K562 (cell line): ENCODE results near the gene DIPK1A. TPM values are rescaled to one million over a fixed set of nuclear protein-coding genes. Genes with fewer than 3 reads are reported as not detected.

Experiments
- ATF1 ChIP-seq, 2 experiments: fragments of 450-650 bp in 1 of 2; IDR thresholded peaks; 2 replicates each; pipeline ENCODE4 v1.6.1; 2016; ENCODE audit warnings: missing compliant biosample characterization in 1 of 2, missing genetic modification characterization in 1 of 2
- CXXC5 ChIP-seq: fragments of 250-450 bp; sonication (Bioruptor Pico); IDR thresholded peaks from 2 replicates; pipeline ENCODE4 v1.8.0; 2022; ENCODE audit warnings: inconsistent platforms, mild to moderate bottlenecking, moderate library complexity
- DDX20 ChIP-seq: fragments of 450-650 bp; IDR thresholded peaks from 2 replicates; pipeline ENCODE4 v1.6.1; 2016; ENCODE audit warnings: missing genetic modification characterization, low read depth, mild to moderate bottlenecking, missing compliant biosample characterization, moderate library complexity
- HMG20A ChIP-seq: fragments of 450-650 bp; formaldehyde crosslinking; conservative IDR thresholded peaks from 2 replicates; pipeline ENCODE4 v1.4.0; 2020; ENCODE audit warnings: mild to moderate bottlenecking, mixed read lengths
- HNRNPK ChIP-seq: fragments of 200-400 bp; formaldehyde crosslinking; IDR thresholded peaks from one replicate; pipeline ENCODE4 v1.6.1; 2018; ENCODE audit warnings: mild to moderate bottlenecking, low read depth, low read length; ENCODE audit not compliant: poor library complexity, severe bottlenecking
- L3MBTL2 ChIP-seq: fragments of 450-650 bp; IDR thresholded peaks from 2 replicates; pipeline ENCODE4 v1.6.1; 2016; ENCODE audit warnings: mild to moderate bottlenecking, moderate library complexity
- RUNX1 ChIP-seq: sonication (generic); IDR thresholded peaks from 2 replicates; pipeline ENCODE4 v1.6.1; 2016; ENCODE audit warnings: antibody characterized with exemption, low read depth
- ZC3H4 ChIP-seq: sonication (generic); formaldehyde crosslinking; IDR thresholded peaks from 2 replicates; pipeline ENCODE4 v1.9.0; 2021; ENCODE audit warnings: missing genetic modification reagents, borderline replicate concordance
- ZNF23 ChIP-seq: fragments of 250-450 bp; sonication (Bioruptor Pico); IDR thresholded peaks from 2 replicates; pipeline ENCODE4 v1.4.0; 2020; ENCODE audit warnings: mild to moderate bottlenecking
- ZNF436 ChIP-seq: fragments of 250-450, 450-650 bp; sonication (Bioruptor Pico); formaldehyde crosslinking; IDR thresholded peaks from 2 replicates; pipeline ENCODE4 v1.7.0; 2020; ENCODE audit warnings: mild to moderate bottlenecking
- ZNF785 ChIP-seq: fragments of 250-450 bp; sonication (Bioruptor Pico); IDR thresholded peaks from 2 replicates; pipeline ENCODE4 v1.4.0; 2020; ENCODE audit warnings: mild to moderate bottlenecking
- polyA plus RNA-seq, 8 experiments: library from polyadenylated mRNA; depleted of rRNA in 4 of 8; stranded (reverse) in 5 of 8; unstranded in 3 of 8; fragments of >200 nt; fragmentation: Nextera tagmentation in 2 of 8; fragmentation: Illumina TruSeq in 1 of 8; extraction: Ambion mirVana in 2 of 8; extraction: Trizol in 1 of 8; gene quantifications; 2 replicates each; pipeline versions ENCODE4 v1.2.1 to v1.2.3, GENCODE V29; 2011 to 2014; ENCODE audit warnings: inconsistent platforms in 1 of 8, missing spikeins in 1 of 8
- total RNA-seq, 7 experiments: library from RNA; depleted of rRNA in 6 of 7; stranded (reverse); fragments of >200 nt in 6 of 7; fragmentation: Illumina TruSeq in 2 of 7; extraction: Trizol in 2 of 7; gene quantifications; 2 replicates each; pipeline versions ENCODE4 v1.2.1 to v1.2.3, GENCODE V29; 2011 to 2021; ENCODE audit warnings: low replicate concordance in 1 of 7
- TF ChIP-seq, protein P1 (sequence below), 2 experiments: IDR thresholded peaks in 1 of 2; conservative IDR thresholded peaks in 1 of 2; 2 replicates each; pipeline ENCODE4 v1.6.1; 2016; ENCODE audit warnings: low read depth in 2 of 2, mild to moderate bottlenecking in 1 of 2, missing compliant biosample characterization in 1 of 2, missing genetic modification characterization in 1 of 2, moderate library complexity in 1 of 2
- TF ChIP-seq, protein P2 (sequence below): fragments of 450-650 bp; formaldehyde crosslinking; conservative IDR thresholded peaks from 2 replicates; pipeline ENCODE4 v1.4.0; 2022; ENCODE audit warnings: mild to moderate bottlenecking, missing genetic modification characterization
- TF ChIP-seq, protein P3 (sequence below): sonication (generic); formaldehyde crosslinking; IDR thresholded peaks from 2 replicates; pipeline ENCODE4 v1.8.0; 2023; ENCODE audit warnings: mild to moderate bottlenecking, missing genetic modification reagents
- TF ChIP-seq, protein P4 (sequence below): sonication (generic); formaldehyde crosslinking; IDR thresholded peaks from 2 replicates; pipeline ENCODE4 v1.8.1; 2022; ENCODE audit warnings: missing genetic modification reagents
- TF ChIP-seq, protein P5 (sequence below): fragments of 450-650 bp; formaldehyde crosslinking; IDR thresholded peaks from 2 replicates; pipeline ENCODE4 v1.4.0; 2020; ENCODE audit warnings: mild to moderate bottlenecking, moderate library complexity
- TF ChIP-seq, protein P6 (sequence below): fragments of 450-650 bp; conservative IDR thresholded peaks from 2 replicates; pipeline ENCODE4 v1.6.1; 2016; ENCODE audit warnings: missing genetic modification characterization, low read depth, mild to moderate bottlenecking, missing compliant biosample characterization, moderate library complexity

DIPK1A gene
- total and polyA plus RNA-seq, 9 of the 15 experiments (the other 6 are each of a cell fraction or from before 2014, with no cell fraction given): 0.54 to 2.5 (median 1.3) TPM

DNA sequence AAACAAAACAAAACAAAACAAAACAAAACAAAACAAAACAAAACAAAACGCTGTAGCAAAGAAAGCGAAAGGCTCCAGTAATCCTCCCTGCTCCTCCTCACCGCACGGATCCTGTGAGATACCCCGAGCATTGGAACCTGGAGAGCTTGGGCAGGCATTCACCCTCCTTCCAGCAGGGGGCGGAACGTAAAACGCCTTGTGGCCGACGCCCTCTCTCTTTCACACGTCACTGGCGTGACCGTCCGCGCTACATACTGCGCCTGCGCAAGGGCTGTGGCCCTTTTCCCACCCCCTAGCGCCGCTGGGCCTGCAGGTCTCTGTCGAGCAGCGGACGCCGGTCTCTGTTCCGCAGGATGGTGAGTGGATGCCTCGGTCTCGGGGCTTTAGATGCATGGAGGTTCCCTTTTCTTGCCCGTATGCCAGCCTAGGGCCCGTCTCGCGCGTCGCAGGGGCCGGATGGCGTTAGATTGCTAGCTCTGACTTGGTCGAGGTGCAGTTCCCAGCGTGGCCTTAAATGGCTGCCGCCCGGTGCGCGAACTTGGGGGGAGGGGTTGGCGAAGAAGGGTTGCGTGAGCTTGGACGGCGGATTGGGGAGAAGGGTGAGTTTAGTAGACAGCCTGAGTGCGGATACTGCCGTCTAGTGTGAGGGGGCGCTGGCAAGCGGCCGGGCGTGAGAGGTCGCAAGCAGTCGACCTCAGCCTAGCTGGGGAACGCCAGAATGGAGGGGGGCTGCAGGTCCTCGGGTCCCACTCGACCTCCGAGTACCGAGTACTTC, 129.3 kb downstream of the DIPK1A start, which contains the start of gene RPL5 (continued):
- TF ChIP-seq, protein P1, sequence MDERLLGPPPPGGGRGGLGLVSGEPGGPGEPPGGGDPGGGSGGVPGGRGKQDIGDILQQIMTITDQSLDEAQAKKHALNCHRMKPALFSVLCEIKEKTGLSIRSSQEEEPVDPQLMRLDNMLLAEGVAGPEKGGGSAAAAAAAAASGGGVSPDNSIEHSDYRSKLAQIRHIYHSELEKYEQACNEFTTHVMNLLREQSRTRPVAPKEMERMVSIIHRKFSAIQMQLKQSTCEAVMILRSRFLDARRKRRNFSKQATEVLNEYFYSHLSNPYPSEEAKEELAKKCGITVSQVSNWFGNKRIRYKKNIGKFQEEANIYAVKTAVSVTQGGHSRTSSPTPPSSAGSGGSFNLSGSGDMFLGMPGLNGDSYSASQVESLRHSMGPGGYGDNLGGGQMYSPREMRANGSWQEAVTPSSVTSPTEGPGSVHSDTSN (CRISPR knock-in tag; IDR thresholded peaks at IDR 0.05; ENCODE audit: low read depth): no peak
- TF ChIP-seq, protein P1 (tag; conservative IDR thresholded peaks at IDR 0.05; ENCODE audit: low read depth): no peak
- TF ChIP-seq, protein P2, sequence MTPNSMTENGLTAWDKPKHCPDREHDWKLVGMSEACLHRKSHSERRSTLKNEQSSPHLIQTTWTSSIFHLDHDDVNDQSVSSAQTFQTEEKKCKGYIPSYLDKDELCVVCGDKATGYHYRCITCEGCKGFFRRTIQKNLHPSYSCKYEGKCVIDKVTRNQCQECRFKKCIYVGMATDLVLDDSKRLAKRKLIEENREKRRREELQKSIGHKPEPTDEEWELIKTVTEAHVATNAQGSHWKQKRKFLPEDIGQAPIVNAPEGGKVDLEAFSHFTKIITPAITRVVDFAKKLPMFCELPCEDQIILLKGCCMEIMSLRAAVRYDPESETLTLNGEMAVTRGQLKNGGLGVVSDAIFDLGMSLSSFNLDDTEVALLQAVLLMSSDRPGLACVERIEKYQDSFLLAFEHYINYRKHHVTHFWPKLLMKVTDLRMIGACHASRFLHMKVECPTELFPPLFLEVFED (CRISPR knock-in tag): no peak; the same call in 1 of the 2 replicates
- TF ChIP-seq ZC3H4: no peak
- no peak for TF ChIP-seq DDX20 (tag)
- TF ChIP-seq RUNX1: no peak
- no peak for TF ChIP-seq ZNF436 (CRISPR knock-in tag)
- TF ChIP-seq, protein P3, sequence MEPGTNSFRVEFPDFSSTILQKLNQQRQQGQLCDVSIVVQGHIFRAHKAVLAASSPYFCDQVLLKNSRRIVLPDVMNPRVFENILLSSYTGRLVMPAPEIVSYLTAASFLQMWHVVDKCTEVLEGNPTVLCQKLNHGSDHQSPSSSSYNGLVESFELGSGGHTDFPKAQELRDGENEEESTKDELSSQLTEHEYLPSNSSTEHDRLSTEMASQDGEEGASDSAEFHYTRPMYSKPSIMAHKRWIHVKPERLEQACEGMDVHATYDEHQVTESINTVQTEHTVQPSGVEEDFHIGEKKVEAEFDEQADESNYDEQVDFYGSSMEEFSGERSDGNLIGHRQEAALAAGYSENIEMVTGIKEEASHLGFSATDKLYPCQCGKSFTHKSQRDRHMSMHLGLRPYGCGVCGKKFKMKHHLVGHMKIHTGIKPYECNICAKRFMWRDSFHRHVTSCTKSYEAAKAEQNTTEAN (CRISPR knock-in tag): no peak
- TF ChIP-seq, protein P4, sequence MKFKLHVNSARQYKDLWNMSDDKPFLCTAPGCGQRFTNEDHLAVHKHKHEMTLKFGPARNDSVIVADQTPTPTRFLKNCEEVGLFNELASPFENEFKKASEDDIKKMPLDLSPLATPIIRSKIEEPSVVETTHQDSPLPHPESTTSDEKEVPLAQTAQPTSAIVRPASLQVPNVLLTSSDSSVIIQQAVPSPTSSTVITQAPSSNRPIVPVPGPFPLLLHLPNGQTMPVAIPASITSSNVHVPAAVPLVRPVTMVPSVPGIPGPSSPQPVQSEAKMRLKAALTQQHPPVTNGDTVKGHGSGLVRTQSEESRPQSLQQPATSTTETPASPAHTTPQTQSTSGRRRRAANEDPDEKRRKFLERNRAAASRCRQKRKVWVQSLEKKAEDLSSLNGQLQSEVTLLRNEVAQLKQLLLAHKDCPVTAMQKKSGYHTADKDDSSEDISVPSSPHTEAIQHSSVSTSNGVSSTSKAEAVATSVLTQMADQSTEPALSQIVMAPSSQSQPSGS (CRISPR knock-in tag): no peak
- TF ChIP-seq ZNF785 (CRISPR knock-in tag): no peak
- TF ChIP-seq L3MBTL2: peak; percentile 89
- TF ChIP-seq, protein P5, sequence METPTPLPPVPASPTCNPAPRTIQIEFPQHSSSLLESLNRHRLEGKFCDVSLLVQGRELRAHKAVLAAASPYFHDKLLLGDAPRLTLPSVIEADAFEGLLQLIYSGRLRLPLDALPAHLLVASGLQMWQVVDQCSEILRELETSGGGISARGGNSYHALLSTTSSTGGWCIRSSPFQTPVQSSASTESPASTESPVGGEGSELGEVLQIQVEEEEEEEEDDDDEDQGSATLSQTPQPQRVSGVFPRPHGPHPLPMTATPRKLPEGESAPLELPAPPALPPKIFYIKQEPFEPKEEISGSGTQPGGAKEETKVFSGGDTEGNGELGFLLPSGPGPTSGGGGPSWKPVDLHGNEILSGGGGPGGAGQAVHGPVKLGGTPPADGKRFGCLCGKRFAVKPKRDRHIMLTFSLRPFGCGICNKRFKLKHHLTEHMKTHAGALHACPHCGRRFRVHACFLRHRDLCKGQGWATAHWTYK (CRISPR knock-in tag): peak; percentile 89; the same call in 1 of the 2 replicates
- TF ChIP-seq ATF1 (CRISPR knock-in tag; IDR thresholded peaks at IDR 0.05): peak; percentile 73
- peak; percentile 97 for TF ChIP-seq ATF1 (tag; IDR thresholded peaks at IDR 0.05)
- TF ChIP-seq, protein P6, sequence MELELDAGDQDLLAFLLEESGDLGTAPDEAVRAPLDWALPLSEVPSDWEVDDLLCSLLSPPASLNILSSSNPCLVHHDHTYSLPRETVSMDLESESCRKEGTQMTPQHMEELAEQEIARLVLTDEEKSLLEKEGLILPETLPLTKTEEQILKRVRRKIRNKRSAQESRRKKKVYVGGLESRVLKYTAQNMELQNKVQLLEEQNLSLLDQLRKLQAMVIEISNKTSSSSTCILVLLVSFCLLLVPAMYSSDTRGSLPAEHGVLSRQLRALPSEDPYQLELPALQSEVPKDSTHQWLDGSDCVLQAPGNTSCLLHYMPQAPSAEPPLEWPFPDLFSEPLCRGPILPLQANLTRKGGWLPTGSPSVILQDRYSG (tag): no peak
- no peak for TF ChIP-seq ZNF23
- TF ChIP-seq HMG20A (CRISPR knock-in tag): no peak
- TF ChIP-seq CXXC5 (CRISPR knock-in tag): peak; percentile 97
- TF ChIP-seq HNRNPK: no peak
